Panc1 (cell line): ENCODE results near the gene GPD2.

Experiments used
- CTCF ChIP-seq: fragments of 450-650 bp; IDR thresholded peaks from 2 replicates; pipeline ENCODE4 v1.5.1; 2017; ENCODE audit warnings: mild to moderate bottlenecking
- POLR2AphosphoS5 ChIP-seq: IDR thresholded peaks from 2 replicates; pipeline ENCODE4 v1.6.1; 2012; ENCODE audit warnings: mild to moderate bottlenecking, low read depth, low read length, moderate library complexity
- SIN3A ChIP-seq: IDR thresholded peaks from 2 replicates; pipeline ENCODE4 v1.6.1; 2012; ENCODE audit warnings: low read depth, mild to moderate bottlenecking, low read length, moderate library complexity, borderline replicate concordance; ENCODE audit not compliant: insufficient read depth
- TCF7L2 ChIP-seq: IDR thresholded peaks from 2 replicates; pipeline ENCODE4 v1.6.1; 2011; ENCODE audit warnings: mild to moderate bottlenecking, low read depth, low read length, inconsistent platforms
- TF ChIP-seq, protein P1 (sequence below), 2 experiments: IDR thresholded peaks; 2 replicates each; pipeline ENCODE4 v1.6.1; 2011 to 2012; ENCODE audit warnings: low read depth in 2 of 2, control low read depth in 1 of 2, low read length in 1 of 2, mild to moderate bottlenecking in 1 of 2, moderate library complexity in 1 of 2; ENCODE audit not compliant: insufficient read depth in 1 of 2

- TF ChIP-seq CTCF = no peak
- TF ChIP-seq, protein P1, sequence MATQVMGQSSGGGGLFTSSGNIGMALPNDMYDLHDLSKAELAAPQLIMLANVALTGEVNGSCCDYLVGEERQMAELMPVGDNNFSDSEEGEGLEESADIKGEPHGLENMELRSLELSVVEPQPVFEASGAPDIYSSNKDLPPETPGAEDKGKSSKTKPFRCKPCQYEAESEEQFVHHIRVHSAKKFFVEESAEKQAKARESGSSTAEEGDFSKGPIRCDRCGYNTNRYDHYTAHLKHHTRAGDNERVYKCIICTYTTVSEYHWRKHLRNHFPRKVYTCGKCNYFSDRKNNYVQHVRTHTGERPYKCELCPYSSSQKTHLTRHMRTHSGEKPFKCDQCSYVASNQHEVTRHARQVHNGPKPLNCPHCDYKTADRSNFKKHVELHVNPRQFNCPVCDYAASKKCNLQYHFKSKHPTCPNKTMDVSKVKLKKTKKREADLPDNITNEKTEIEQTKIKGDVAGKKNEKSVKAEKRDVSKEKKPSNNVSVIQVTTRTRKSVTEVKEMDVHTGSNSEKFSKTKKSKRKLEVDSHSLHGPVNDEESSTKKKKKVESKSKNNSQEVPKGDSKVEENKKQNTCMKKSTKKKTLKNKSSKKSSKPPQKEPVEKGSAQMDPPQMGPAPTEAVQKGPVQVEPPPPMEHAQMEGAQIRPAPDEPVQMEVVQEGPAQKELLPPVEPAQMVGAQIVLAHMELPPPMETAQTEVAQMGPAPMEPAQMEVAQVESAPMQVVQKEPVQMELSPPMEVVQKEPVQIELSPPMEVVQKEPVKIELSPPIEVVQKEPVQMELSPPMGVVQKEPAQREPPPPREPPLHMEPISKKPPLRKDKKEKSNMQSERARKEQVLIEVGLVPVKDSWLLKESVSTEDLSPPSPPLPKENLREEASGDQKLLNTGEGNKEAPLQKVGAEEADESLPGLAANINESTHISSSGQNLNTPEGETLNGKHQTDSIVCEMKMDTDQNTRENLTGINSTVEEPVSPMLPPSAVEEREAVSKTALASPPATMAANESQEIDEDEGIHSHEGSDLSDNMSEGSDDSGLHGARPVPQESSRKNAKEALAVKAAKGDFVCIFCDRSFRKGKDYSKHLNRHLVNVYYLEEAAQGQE (IDR thresholded peaks at IDR 0.05; ENCODE audit: insufficient read depth in 1 of 2, low read depth in 2 of 2, low read length in 1 of 2) = no peak
- TF ChIP-seq SIN3A = no peak
- no peak for TF ChIP-seq POLR2AphosphoS5
- no peak for TF ChIP-seq TCF7L2
Measured at GRCh38 chr2:156574112-156574511, 137.9 kb downstream of the GPD2 start.
